Measurements from ENCODE around the gene HDAC9.
A peak's percentile ranks its signal among the peaks of the same experiment; 100 is the strongest.
"Not testable (repeated sequence)": the region's sequence is repeated elsewhere in the genome, so short reads cannot be mapped to it uniquely, and the experiment has no call there.

The HDAC9 gene

GRCh38 chr7:18975689-18976280 is 480.2 kb downstream of the HDAC9 start:
- no peak for DNase-seq (ENCODE audit: low read depth)

- no peak for DNase-seq (ENCODE audit: low read depth)
Measured at GRCh38 chr7:18976715-18977471, 481.3 kb downstream of the HDAC9 start.

GRCh38 chr7:18978108-18978495 is 482.6 kb downstream of the HDAC9 start:
- peak; percentile 91 for DNase-seq (ENCODE audit: low read depth)

- DNase-seq (ENCODE audit: low read depth): not testable (repeated sequence)
Measured at GRCh38 chr7:18990700-18991099, 495.2 kb downstream of the HDAC9 start.

GRCh38 chr7:18993933-18994668 is 498.6 kb downstream of the HDAC9 start:
- no peak for DNase-seq (ENCODE audit: low read depth)

GRCh38 chr7:18995270-18995671 is 499.7 kb downstream of the HDAC9 start:
- DNase-seq (ENCODE audit: low read depth): no peak

- no peak for DNase-seq (ENCODE audit: low read depth)
Measured at GRCh38 chr7:18995811-18996426, 500.4 kb downstream of the HDAC9 start.

GRCh38 chr7:18996583-18996982 is 501.0 kb downstream of the HDAC9 start:
- no peak for DNase-seq (ENCODE audit: low read depth)

GRCh38 chr7:18997477-18998150 is 502.1 kb downstream of the HDAC9 start:
- no peak for DNase-seq (ENCODE audit: low read depth)

GRCh38 chr7:19000410-19000809 is 504.9 kb downstream of the HDAC9 start:
- no peak for DNase-seq (ENCODE audit: low read depth)

GRCh38 chr7:19001854-19002253 is 506.3 kb downstream of the HDAC9 start:
- DNase-seq (ENCODE audit: low read depth): no peak

GRCh38 chr7:19009241-19009935 is 513.8 kb downstream of the HDAC9 start:
- no peak for DNase-seq (ENCODE audit: low read depth)

- no peak for DNase-seq (ENCODE audit: low read depth)
Measured at GRCh38 chr7:19009936-19010280, 514.4 kb downstream of the HDAC9 start.

- DNase-seq (ENCODE audit: low read depth): no peak
Measured at GRCh38 chr7:19011212-19011611, 515.7 kb downstream of the HDAC9 start.

GRCh38 chr7:19015098-19015497 is 519.5 kb downstream of the HDAC9 start:
- DNase-seq (ENCODE audit: low read depth): no peak

GRCh38 chr7:19016140-19016539 is 520.6 kb downstream of the HDAC9 start:
- no peak for DNase-seq (ENCODE audit: low read depth)

GRCh38 chr7:19017374-19017773 is 521.8 kb downstream of the HDAC9 start:
- DNase-seq (ENCODE audit: low read depth): no peak

- no peak for DNase-seq (ENCODE audit: low read depth)
Measured at GRCh38 chr7:19020062-19020461, 524.5 kb downstream of the HDAC9 start.

GRCh38 chr7:19020711-19021110 is 525.2 kb downstream of the HDAC9 start:
- no peak for DNase-seq (ENCODE audit: low read depth)

GRCh38 chr7:19023477-19023876 is 527.9 kb downstream of the HDAC9 start:
- no peak for DNase-seq (ENCODE audit: low read depth)

- DNase-seq (ENCODE audit: low read depth): peak; percentile 41
Measured at GRCh38 chr7:19024261-19024660, 528.7 kb downstream of the HDAC9 start.

- no peak for DNase-seq (ENCODE audit: low read depth)
Measured at GRCh38 chr7:19026888-19027287, 531.3 kb downstream of the HDAC9 start.

Measured in fibroblast of the conjunctiva (primary cell).